Tibial nerve (tissue), 4 donors: ENCODE data around the gene LZTS3.

Source experiments
- EP300 ChIP-seq, 2 donors: sonication (generic); formaldehyde crosslinking; IDR thresholded peaks; one replicate each; pipeline ENCODE4 v1.6.1; 2017; ENCODE audit warnings: antibody characterized with exemption in 2 of 2, mild to moderate bottlenecking in 1 of 2
- POLR2A ChIP-seq, 2 donors: fragments of 450-650 bp; IDR thresholded peaks; one replicate each; pipeline ENCODE4 v1.6.1; 2017; ENCODE audit warnings: antibody characterized with exemption in 2 of 2, mild to moderate bottlenecking in 2 of 2, moderate library complexity in 2 of 2
- TF ChIP-seq, protein P1 (sequence below), 5 experiments: fragments of 200-600 bp in 3 of 5; fragments of 450-650 bp in 2 of 5; sonication (generic) in 3 of 5; IDR thresholded peaks; one replicate each; pipeline ENCODE4 v1.5.1; 2016 to 2019; ENCODE audit warnings: antibody characterized with exemption in 5 of 5, mild to moderate bottlenecking in 3 of 5, moderate library complexity in 2 of 5

DNA sequence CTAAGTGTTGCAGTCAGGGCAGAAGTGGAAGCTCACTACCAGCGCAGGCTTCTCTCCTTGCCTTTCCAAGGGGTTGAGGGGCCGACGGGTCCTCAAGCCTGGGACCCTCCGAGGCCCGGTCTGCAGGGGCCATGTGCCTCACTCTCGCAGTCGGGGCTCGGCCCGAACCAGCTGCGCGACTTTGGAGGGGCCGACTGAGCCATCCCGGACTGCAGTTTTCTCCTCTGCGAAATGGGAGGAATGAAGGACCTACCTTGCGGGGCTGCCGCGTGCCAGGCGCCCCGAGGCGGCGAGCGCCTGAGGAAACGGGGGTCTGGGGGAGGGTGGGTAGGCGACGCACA is 5.6 kb downstream of the LZTS3 start:
- TF ChIP-seq, protein P1, sequence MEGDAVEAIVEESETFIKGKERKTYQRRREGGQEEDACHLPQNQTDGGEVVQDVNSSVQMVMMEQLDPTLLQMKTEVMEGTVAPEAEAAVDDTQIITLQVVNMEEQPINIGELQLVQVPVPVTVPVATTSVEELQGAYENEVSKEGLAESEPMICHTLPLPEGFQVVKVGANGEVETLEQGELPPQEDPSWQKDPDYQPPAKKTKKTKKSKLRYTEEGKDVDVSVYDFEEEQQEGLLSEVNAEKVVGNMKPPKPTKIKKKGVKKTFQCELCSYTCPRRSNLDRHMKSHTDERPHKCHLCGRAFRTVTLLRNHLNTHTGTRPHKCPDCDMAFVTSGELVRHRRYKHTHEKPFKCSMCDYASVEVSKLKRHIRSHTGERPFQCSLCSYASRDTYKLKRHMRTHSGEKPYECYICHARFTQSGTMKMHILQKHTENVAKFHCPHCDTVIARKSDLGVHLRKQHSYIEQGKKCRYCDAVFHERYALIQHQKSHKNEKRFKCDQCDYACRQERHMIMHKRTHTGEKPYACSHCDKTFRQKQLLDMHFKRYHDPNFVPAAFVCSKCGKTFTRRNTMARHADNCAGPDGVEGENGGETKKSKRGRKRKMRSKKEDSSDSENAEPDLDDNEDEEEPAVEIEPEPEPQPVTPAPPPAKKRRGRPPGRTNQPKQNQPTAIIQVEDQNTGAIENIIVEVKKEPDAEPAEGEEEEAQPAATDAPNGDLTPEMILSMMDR (IDR thresholded peaks at IDR 0.05): no peak
- no peak for TF ChIP-seq POLR2A (IDR thresholded peaks at IDR 0.05)
- TF ChIP-seq EP300 (IDR thresholded peaks at IDR 0.05): no peak
